ENCODE data around the gene COL18A1. TPM values are rescaled to one million over a fixed set of nuclear protein-coding genes. Genes with fewer than 3 reads are reported as not detected.
A peak's percentile ranks its signal among the peaks of the same experiment; 100 is the strongest.
"Not testable (repeated sequence)": the region's sequence is repeated elsewhere in the genome, so short reads cannot be mapped to it uniquely, and the experiment has no call there.

The COL18A1 gene
- total RNA-seq, 2 donors from 2014 or later, result 117 to 134 TPM

GRCh38 chr21:45362748-45363145 lies 42.2 kb upstream of the COL18A1 start:
- H3K27me3 ChIP-seq, result no peaks in the 10 kb centered on the region
- H3K4me1 ChIP-seq, result peaks cover 0 to 66% of the 10 kb centered on the region in 2 donors
- no peak for DNase-seq (ENCODE audit: low spot score)
- H3K4me3 ChIP-seq, result no peak overlapping the region
- H3K27ac ChIP-seq, result peak overlapping the region in 1 of 2 donors; percentile 94
- TF ChIP-seq, protein P1, sequence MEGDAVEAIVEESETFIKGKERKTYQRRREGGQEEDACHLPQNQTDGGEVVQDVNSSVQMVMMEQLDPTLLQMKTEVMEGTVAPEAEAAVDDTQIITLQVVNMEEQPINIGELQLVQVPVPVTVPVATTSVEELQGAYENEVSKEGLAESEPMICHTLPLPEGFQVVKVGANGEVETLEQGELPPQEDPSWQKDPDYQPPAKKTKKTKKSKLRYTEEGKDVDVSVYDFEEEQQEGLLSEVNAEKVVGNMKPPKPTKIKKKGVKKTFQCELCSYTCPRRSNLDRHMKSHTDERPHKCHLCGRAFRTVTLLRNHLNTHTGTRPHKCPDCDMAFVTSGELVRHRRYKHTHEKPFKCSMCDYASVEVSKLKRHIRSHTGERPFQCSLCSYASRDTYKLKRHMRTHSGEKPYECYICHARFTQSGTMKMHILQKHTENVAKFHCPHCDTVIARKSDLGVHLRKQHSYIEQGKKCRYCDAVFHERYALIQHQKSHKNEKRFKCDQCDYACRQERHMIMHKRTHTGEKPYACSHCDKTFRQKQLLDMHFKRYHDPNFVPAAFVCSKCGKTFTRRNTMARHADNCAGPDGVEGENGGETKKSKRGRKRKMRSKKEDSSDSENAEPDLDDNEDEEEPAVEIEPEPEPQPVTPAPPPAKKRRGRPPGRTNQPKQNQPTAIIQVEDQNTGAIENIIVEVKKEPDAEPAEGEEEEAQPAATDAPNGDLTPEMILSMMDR (IDR thresholded peaks at IDR 0.05), result no peak
- no peaks in the 10 kb centered on the region for H3K9me3 ChIP-seq
- H3K36me3 ChIP-seq, result no peaks in the 10 kb centered on the region

GRCh38 chr21:45363272-45363671 lies 41.7 kb upstream of the COL18A1 start:
- not testable (repeated sequence) for H3K27me3 ChIP-seq; H3K36me3 ChIP-seq; H3K4me3 ChIP-seq; DNase-seq (ENCODE audit: low spot score); H3K9me3 ChIP-seq
- peaks cover 0 to 63% of the 10 kb centered on the region in 2 donors for H3K4me1 ChIP-seq
- H3K27ac ChIP-seq, result peak overlapping the region; percentile 94 to 96

GRCh38 chr21:45363921-45364467 lies 41.0 kb upstream of the COL18A1 start:
- H3K27me3 ChIP-seq, result no peaks in the 10 kb centered on the region
- H3K36me3 ChIP-seq, result no peaks in the 10 kb centered on the region
- peak overlapping the region; percentile 94 to 96 for H3K27ac ChIP-seq
- no peaks in the 10 kb centered on the region for H3K9me3 ChIP-seq
- TF ChIP-seq, protein P1 (IDR thresholded peaks at IDR 0.05), result no peak
- DNase-seq (ENCODE audit: low spot score), result peak; percentile 95
- peak overlapping the region in 1 of 2 donors; percentile 15 for H3K4me3 ChIP-seq
- H3K4me1 ChIP-seq, result peaks cover 0 to 57% of the 10 kb centered on the region in 2 donors

- DNase-seq (ENCODE audit: low spot score), result peak; percentile 76
- no peaks in the 10 kb centered on the region for H3K36me3 ChIP-seq
Measured at GRCh38 chr21:45364468-45365185, 40.3 kb upstream of the COL18A1 start.

GRCh38 chr21:45365186-45365607 lies 39.8 kb upstream of the COL18A1 start:
- H3K9me3 ChIP-seq, result no peaks in the 10 kb centered on the region
- peaks cover 0 to 48% of the 10 kb centered on the region in 2 donors for H3K4me1 ChIP-seq
- peak overlapping the region; percentile 94 to 96 for H3K27ac ChIP-seq
- TF ChIP-seq, protein P1 (IDR thresholded peaks at IDR 0.05), result no peak
- no peak overlapping the region for H3K4me3 ChIP-seq
- DNase-seq (ENCODE audit: low spot score), result no peak
- no peaks in the 10 kb centered on the region for H3K27me3 ChIP-seq
- H3K36me3 ChIP-seq, result no peaks in the 10 kb centered on the region

More at GRCh38 chr21:45364468-45365185, 40.3 kb upstream of the COL18A1 start:
- TF ChIP-seq, protein P1 (IDR thresholded peaks at IDR 0.05), result no peak
- Histone ChIP-seq H3K27ac (peak overlapping the region; percentile 94 to 96), H3K27me3 (no peaks in the 10 kb centered on the region), H3K4me3 (peak overlapping the region in 1 of 2 donors; percentile 15), H3K4me1 (peaks cover 0 to 51% of the 10 kb centered on the region in 2 donors), H3K9me3 (no peaks in the 10 kb centered on the region)

- no peaks in the 10 kb centered on the region for H3K27me3 ChIP-seq
- no peaks in the 10 kb centered on the region for H3K36me3 ChIP-seq
- peaks cover 0 to 48% of the 10 kb centered on the region in 2 donors for H3K4me1 ChIP-seq
- TF ChIP-seq, protein P1 (IDR thresholded peaks at IDR 0.05), result no peak
- H3K27ac ChIP-seq, result peak overlapping the region; percentile 94 to 96
- DNase-seq (ENCODE audit: low spot score), result no peak
- H3K9me3 ChIP-seq, result no peaks in the 10 kb centered on the region
- no peak overlapping the region for H3K4me3 ChIP-seq
Measured at GRCh38 chr21:45365608-45366241, 39.2 kb upstream of the COL18A1 start.

All from right atrium auricular region (tissue), 2 donors.